Bronchial epithelial cell (primary cell): ENCODE measurements around the gene STARD10. TPM values are rescaled to one million over a fixed set of nuclear protein-coding genes. Genes with fewer than 3 reads are reported as not detected.
"Not testable (repeated sequence)": the region's sequence is repeated elsewhere in the genome, so short reads cannot be mapped to it uniquely, and the experiment has no call there.

Source experiments
- DNase-seq: peaks from one replicate; pipeline ENCODE4 v3.0.0-alpha.2; 2010; ENCODE audit warnings: low read depth
- FAIRE-seq: peaks from 2 replicates; lab custom pipeline; 2011; peaks lifted over from hg19 to GRCh38; lab: Jason Lieb, UNC
- H3K27me3 ChIP-seq: 2 replicates; pipeline ENCODE4 v1.5.1; 2011; ENCODE audit warnings: low read length; ENCODE audit not compliant: control insufficient read depth, insufficient read depth
- H3K36me3 ChIP-seq: 2 replicates; pipeline ENCODE4 v1.5.1; 2011; ENCODE audit warnings: low read length; ENCODE audit not compliant: control insufficient read depth, insufficient read depth
- H3K4me3 ChIP-seq: 2 replicates; pipeline ENCODE4 v1.5.1; 2011; ENCODE audit warnings: mild to moderate bottlenecking, low read depth, low read length, control low read depth
- total RNA-seq: library from RNA; depleted of rRNA; stranded (reverse); fragments of >200 nt; gene quantifications from 2 replicates; pipeline ENCODE4 v1.2.1, GENCODE V29; 2014
- TF ChIP-seq, protein P1 (sequence below): IDR thresholded peaks from 2 replicates; pipeline ENCODE4 v1.5.1; 2011; ENCODE audit warnings: mild to moderate bottlenecking, moderate library complexity, low read length, control low read depth, inconsistent platforms; ENCODE audit not compliant: insufficient read depth, severe bottlenecking

Gene STARD10
- total RNA-seq, 1 donor from 2014 or later: 118 TPM

GRCh38 chr11:72807792-72808191 is 13.9 kb upstream of the STARD10 start:
- DNase-seq (no peak), FAIRE-seq (no peak)
- TF ChIP-seq, protein P1, sequence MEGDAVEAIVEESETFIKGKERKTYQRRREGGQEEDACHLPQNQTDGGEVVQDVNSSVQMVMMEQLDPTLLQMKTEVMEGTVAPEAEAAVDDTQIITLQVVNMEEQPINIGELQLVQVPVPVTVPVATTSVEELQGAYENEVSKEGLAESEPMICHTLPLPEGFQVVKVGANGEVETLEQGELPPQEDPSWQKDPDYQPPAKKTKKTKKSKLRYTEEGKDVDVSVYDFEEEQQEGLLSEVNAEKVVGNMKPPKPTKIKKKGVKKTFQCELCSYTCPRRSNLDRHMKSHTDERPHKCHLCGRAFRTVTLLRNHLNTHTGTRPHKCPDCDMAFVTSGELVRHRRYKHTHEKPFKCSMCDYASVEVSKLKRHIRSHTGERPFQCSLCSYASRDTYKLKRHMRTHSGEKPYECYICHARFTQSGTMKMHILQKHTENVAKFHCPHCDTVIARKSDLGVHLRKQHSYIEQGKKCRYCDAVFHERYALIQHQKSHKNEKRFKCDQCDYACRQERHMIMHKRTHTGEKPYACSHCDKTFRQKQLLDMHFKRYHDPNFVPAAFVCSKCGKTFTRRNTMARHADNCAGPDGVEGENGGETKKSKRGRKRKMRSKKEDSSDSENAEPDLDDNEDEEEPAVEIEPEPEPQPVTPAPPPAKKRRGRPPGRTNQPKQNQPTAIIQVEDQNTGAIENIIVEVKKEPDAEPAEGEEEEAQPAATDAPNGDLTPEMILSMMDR: no peak
- Histone ChIP-seq H3K27me3 (no peaks in the 10 kb centered on the region), H3K36me3 (peaks cover 5% of the 10 kb centered on the region), H3K4me3 (no peak overlapping the region)

GRCh38 chr11:72807021-72807693 is 13.3 kb upstream of the STARD10 start:
- Histone ChIP-seq H3K4me3 (no peak overlapping the region), H3K36me3 (peaks cover 4% of the 10 kb centered on the region), H3K27me3 (no peaks in the 10 kb centered on the region)
- DNase-seq (no peak), FAIRE-seq (no peak)
- TF ChIP-seq, protein P1: no peak

GRCh38 chr11:72806378-72806777 is 12.5 kb upstream of the STARD10 start:
- DNase-seq, H3K27me3 ChIP-seq, FAIRE-seq, H3K4me3 ChIP-seq, H3K36me3 ChIP-seq: not testable (repeated sequence)

DNA sequence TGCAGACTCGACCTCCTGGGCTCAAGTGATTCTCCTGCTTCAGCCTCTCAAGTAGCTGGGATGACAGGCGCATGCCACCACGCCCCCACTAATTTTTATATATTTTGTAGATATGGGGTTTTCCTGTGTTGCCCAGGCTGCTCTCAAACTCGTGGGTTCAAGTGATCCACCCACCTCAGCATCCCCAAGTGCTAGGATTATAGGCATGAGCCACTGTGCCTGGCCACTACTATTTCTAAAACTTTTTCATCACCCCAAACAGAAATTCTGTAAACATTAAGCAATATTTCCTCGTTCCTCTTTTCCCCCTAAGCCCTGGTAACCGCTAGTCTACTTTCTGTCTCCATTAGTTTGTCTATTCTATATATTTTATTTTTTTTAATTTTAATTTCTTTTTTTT is 11.4 kb upstream of the STARD10 start:
- Histone ChIP-seq H3K4me3 (no peak overlapping the region), H3K36me3 (peaks cover 4% of the 10 kb centered on the region), H3K27me3 (no peaks in the 10 kb centered on the region)
- DNase-seq (no peak), FAIRE-seq (no peak)
- TF ChIP-seq, protein P1: no peak

DNA sequence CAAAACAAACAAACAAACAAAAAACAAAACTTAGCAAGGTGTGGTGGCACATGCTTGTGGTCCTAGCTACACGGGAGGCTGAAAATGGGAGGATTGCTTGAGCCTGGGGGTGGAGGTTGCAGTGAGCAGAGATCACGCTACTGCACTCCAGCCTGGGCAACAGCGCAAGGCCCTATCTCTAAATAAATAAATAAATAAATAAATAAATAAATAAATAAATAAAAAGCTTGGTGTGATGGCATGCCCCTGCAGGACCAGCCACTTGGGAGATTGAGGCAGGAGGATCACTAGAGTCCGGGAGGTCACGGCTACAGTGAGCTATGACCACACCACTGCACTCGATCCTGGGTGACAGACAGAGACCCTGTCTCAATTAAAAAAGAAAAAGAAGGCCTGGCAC is 9.0 kb upstream of the STARD10 start:
- no peak for FAIRE-seq
- Histone ChIP-seq H3K36me3 (no peaks in the 10 kb centered on the region), H3K4me3 (no peak overlapping the region), H3K27me3 (no peaks in the 10 kb centered on the region)
- no peak for DNase-seq
- TF ChIP-seq, protein P1: no peak

GRCh38 chr11:72799441-72799840 is 5.6 kb upstream of the STARD10 start:
- FAIRE-seq: no peak
- TF ChIP-seq, protein P1: no peak
- no peak for DNase-seq
- no peak overlapping the region for H3K4me3 ChIP-seq
- H3K27me3 ChIP-seq: no peaks in the 10 kb centered on the region
- H3K36me3 ChIP-seq: no peaks in the 10 kb centered on the region
